ENCODE results near the gene CD55.

The CD55 gene

DNA sequence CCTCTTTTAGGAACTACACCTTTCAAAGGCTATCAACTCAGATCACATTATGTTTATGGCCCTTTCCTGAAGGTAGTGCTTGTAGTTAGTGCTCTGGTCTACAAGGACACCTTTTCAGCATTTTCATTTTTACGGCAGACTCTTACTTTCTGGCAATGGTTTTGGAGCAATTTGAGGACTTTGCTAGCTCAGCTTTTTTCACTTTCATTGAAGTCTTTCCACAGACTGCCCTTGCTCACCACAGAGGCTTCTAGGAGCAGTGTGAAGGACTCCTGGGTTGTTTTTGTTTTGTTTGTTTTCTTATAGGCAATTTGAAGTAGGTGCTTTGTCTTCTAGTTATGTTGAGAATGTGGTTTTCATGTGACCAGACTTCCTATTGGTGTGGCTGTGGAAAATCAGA is 43.1 kb downstream of the CD55 start:
- DNase-seq: no peak

DNA sequence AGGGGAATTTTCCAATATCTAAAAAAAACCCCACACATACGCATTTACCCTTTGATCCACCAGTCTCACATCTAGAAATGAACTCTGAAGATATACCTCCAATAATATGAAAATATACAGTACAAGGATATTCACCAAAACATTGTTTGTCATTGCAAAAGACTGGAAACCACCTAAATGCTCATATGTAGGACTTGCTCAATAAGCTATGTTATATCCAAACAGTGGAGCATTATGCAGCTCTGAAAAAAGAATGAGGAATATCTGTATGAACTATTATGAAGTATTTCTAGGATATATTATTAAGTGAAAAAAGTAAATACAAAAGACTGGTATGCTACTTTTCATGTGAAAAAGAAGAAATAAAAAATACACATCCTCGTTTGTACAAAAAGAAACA is 43.6 kb downstream of the CD55 start:
- no peak for DNase-seq

DNA sequence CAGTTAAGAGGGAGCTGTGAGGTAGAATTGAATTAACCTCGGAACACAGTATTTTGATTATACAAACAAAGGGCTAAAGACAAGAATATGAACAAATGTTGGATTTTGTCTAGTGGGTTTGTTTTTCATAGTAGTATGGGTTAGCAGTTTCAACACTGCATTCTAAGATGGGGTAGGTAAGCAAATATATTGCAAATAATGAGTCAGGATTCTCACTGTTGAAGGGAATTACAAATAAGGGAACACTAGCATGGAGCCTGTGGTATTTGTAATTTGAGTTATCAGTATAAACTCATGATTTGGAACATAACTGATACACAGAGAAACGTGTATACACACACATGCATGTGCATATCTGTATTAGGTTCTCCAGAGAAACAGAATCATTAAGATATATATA is 44.5 kb downstream of the CD55 start:
- DNase-seq: no peak

DNA sequence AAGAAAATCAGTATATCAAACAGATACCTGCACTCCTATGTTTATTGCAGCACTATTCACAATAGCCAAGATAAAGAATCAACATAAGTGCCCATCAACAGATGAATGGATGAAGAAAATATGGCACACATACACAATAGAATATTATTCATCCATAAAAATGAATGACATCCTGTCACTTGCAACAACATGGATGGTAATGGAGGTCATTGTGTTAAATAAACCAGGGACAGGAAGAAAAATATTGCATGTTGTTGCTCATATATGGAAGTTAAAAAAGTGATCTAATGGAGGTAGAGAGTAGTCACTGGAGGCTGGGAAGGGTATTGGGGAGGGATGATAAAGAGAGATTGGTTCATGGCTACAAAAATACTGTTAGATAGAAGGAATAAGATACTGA is 67.2 kb downstream of the CD55 start:
- DNase-seq: no peak

DNA sequence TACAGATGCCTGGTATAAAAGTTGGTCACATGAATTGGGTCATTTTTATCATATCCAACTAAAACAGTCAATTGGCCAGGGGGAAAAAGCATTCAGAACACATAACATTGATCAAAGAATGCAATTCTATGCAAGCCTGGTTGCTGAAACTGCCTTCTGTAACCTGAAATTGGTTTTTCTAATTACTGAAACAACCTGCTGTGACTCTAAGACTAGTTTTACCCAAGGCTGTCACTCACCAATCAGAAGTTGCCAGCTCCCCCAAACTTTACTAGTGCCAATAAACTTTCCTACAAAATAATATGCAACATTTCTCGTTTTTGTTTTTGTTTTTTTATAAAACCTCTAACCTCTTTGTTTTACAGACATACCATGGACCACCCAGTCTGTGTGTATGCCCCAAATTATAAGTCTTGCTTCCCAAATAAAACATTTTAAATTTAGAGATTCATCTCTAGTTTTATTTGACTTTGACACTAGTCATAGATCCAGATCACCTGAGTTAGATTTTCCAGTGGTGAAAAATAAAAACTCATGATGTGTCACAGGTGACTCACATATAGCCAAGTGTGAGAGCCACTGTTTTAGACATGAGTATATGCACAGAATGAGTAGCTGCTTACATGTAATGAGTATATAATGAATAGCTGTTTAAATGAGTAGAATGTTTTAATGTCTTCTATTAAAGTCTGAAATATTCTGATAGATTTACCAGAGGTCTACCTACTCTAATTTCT is 68.4 kb downstream of the CD55 start:
- DNase-seq: no peak

DNA sequence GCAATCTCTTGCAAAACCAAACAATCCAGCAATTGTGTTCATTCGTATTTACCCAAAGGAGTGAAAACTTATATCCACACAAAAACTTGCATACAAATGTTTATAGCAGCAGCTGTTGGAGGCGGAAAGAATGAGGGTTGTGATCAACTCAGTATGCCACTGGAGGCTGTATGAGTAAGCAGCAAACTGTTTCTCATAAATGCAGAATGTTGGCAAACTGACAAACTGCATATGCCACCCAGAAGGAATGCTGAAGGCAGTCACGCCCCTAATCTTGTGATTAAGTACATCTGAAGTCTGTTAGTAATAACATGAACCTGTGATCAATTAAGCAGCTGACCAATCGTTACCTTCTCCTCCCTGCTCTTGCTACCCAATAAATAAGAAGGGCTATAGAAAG is 72.1 kb downstream of the CD55 start:
- peak; percentile 41 for DNase-seq

DNA sequence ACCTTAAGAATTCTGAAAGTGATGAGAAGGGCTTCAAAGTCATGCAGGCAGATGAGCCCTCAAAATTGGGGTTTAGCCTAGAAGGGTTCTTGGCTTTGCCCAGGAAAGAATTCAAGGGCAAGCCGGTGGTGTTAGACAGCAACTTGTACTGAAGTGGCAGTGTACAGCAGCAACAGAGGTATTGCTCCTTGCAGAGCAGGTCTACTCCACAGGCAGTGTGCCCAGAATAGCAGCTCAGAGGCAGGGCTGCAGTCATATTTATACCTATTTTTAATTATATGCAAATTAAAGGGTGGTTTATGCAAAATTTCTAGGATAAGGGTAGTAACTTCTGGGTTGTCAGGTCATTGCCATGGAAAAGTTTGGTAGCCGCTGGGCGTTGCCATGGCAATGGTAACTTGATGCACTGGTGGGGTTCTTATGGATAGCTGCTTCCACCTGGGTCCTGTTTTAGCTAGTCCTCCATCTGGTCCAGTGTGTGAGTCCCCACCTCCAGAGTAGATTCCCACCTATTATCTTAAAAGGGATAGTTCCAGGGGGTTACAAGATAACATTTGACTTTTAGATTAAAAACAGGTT is 74.8 kb downstream of the CD55 start:
- DNase-seq: no peak

DNA sequence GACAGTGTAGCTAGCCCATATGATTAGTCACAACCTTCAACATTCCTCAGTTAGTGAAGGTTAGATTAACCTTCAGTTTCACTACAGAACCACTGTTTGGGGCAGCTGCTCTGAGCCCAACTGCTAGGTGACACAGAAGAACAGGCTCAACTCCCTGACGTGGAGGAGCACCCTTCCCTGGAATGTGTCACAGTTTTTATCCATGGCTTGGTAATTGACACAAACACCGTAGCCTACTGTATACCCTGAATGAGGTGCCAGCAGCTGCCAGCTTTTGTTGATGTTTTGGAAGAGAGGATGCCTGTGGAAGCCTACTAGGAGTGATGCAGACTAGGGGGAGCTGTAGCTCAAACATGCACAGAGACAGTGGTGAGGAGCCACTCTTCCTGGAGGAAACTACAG is 76.0 kb downstream of the CD55 start:
- no peak for DNase-seq

DNA sequence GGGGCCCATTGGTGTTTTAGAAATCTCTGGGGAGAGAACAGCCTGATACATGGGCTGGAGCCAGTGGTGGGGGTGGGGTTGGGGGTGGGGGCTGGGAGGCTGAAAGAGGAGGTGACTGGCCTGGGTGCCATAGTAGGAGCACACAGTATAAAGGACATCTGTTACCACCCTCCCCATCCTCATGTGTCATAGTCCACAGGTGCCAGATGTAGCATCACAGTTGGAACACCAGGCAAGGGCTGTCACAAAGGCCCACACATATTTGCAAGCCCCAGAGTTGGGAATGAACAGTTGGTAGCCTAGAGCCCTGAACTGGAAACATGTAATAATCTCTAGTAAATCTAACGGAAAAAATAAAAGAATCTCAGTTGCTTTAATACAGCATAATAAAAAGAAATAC is 77.5 kb downstream of the CD55 start:
- no peak for DNase-seq

DNA sequence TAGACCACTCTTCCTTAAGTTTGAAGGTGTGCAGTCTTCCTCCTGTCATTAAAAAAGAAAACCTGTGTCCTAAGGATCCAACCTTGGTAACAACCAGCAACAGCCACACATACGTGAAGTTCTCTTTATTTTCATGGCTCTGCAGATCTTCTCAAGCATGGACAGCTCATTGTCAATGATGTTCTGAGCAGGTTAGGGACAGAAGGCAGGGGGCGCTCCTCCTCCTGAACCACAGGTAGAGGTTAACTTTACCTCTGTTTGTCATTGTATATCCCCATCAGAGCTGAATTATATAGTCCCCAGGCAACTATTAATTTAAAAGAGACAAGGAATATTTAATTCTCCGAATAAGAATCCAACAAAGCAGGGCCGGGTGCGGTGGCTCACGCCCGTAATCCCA is 80.1 kb downstream of the CD55 start:
- DNase-seq: no peak

DNA sequence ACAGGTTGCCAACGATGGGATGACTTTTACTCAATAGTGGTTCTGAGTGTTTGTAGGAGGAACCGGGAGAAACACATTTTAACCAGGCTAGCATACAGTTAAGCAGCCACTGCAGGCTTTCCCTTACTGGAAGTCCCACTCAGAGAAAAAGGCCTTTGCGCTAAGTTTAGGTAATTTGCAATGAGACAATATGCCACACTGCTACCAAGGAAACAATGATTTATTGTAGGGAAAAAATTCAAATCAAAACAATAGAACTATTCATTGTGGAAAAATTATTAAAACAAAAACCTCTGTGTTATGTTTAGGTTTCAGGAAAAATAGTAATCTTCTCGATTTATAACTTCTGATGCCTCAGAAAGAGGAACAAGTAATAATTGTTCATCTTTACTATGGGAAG is 81.3 kb downstream of the CD55 start:
- no peak for DNase-seq

DNA sequence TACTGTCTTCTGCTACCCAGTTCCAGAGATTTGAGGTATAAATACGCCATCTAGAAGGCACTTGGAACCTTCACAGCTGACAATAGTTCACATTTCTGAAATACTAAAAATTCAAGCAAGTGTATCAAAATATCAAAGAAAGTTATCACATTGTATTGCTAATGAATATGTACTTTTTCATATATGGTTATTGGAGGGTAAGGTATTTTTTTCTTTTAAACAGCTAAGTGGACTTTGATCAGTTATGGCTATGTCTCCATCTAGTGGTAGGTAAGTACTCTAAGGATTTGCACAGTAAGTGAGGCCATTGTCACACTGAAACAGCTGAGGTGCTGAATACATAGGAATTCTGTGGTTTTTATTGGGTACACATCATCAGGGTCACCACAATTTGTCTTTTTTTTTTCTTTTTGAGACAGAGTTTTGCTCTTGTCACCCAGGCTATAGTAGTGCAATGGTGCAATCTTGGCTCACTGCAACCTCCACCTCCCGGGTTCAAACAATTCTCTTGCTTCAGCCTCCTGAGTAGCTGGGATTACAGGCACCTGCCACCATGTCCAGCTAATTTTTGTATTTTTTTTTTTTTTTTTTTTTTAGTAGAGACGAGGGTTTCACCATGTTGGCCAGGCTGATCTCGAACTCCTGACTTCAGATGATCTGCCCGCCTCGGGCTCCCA is 83.5 kb downstream of the CD55 start:
- DNase-seq: peak; percentile 75

DNA sequence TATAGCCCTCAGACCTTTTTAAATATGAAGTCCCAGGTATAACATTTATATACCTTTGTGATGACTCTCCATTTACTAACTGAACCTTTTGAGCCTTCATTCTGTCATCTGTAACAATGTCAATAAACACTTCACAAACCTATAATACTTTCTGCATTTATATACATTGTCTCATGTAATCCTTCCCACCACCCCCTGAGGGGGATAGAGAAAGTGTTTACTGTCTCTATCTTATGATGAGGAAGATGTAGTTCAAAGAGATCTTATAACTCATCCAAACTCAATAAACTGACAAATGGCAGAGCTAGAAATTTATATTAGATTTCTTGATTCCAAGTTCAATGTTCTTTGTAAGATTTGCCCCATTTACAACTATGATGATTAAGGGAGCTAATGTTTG is 84.3 kb downstream of the CD55 start:
- DNase-seq: no peak

DNA sequence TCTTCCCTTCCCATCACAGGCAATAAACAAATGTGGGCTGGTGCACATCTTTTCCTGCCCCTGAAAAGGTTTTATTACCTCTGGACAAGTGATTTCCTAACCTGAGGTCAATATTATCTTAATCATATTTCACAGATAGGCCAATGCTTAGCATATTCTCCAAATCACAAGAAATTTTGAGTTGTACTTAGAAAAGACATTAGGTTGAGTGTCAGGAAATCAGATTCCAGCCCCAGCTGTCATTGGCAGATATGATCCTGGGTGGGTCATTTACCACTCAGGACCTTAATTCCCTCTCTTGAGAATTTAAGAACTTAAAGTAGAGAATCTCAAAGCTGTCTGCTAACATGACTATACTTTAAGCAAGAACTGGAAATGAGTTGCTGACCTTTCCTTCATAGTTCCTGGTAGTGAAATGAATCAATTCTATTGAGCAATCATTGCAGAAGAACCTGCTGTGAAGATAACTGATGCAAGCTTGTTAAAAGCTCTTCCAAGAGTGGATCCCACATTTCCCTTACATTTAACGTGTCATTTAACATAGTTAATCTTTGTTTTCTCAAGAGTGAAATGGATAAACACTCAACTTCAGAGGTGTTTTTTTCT is 86.3 kb downstream of the CD55 start:
- DNase-seq: no peak

Measured in eye (tissue), 1 donor.